GM23338 (cell line): ENCODE data around the gene FLOT2. TPM values are rescaled to one million over a fixed set of nuclear protein-coding genes. Genes with fewer than 3 reads are reported as not detected.
"Not testable (repeated sequence)": the region's sequence is repeated elsewhere in the genome, so short reads cannot be mapped to it uniquely, and the experiment has no call there.

Experiments used
- ATAC-seq: fragments of 200-7000 bp; cut with Tn5 transposase; 3 replicates; pipeline ENCODE4 v1.9.1; 2020
- DNase-seq: peaks from one replicate; pipeline ENCODE4 v3.0.0-alpha.2; 2015; ENCODE audit warnings: low spot score
- H2AFZ ChIP-seq: fragments of 200-600 bp; sonication (generic); 2 replicates; pipeline ENCODE4 v1.8.0; 2016; ENCODE audit warnings: antibody characterized with exemption, mild to moderate bottlenecking, moderate library complexity
- H3F3A ChIP-seq: fragments of 200-600 bp; sonication (generic); replicated peaks from 2 replicates; pipeline ENCODE4 v1.8.0; 2017; ENCODE audit warnings: antibody characterized with exemption, mixed run types, low read depth
- H3K27ac ChIP-seq: fragments of 200-600 bp; sonication (generic); 2 replicates; pipeline ENCODE4 v1.6.1; 2016; ENCODE audit warnings: low read depth
- H3K27me3 ChIP-seq: fragments of 200-600 bp; sonication (generic); 2 replicates; pipeline ENCODE4 v1.8.0; 2016; ENCODE audit warnings: mild to moderate bottlenecking, mixed run types, moderate library complexity; ENCODE audit not compliant: insufficient read depth
- H3K36me3 ChIP-seq: fragments of 200-600 bp; sonication (generic); 2 replicates; pipeline ENCODE4 v1.8.0; 2016; ENCODE audit warnings: mild to moderate bottlenecking; ENCODE audit not compliant: insufficient read depth
- H3K4me1 ChIP-seq: fragments of 200-600 bp; sonication (generic); 2 replicates; pipeline ENCODE4 v1.8.0; 2016; ENCODE audit warnings: mild to moderate bottlenecking, moderate library complexity; ENCODE audit not compliant: insufficient read depth
- H3K4me2 ChIP-seq: fragments of 200-600 bp; sonication (generic); 2 replicates; pipeline ENCODE4 v1.7.1; 2017; ENCODE audit warnings: mixed run types
- H3K4me3 ChIP-seq: fragments of 200-600 bp; sonication (generic); 2 replicates; pipeline ENCODE4 v1.6.1; 2016; ENCODE audit warnings: mixed run types
- H3K79me2 ChIP-seq: fragments of 200-600 bp; sonication (generic); replicated peaks from 2 replicates; pipeline ENCODE4 v1.8.0; 2017; ENCODE audit warnings: mild to moderate bottlenecking; ENCODE audit not compliant: insufficient read depth
- H3K9me2 ChIP-seq: fragments of 200-600 bp; sonication (generic); 2 replicates; pipeline ENCODE4 v1.8.0; 2017; ENCODE audit not compliant: insufficient read depth
- H4K20me1 ChIP-seq: fragments of 200-600 bp; sonication (generic); replicated peaks from 2 replicates; pipeline ENCODE4 v1.8.0; 2017; ENCODE audit warnings: mild to moderate bottlenecking; ENCODE audit not compliant: insufficient read depth
- H3K27ac Mint-ChIP-seq: 2 replicates; pipeline ENCODE4 v1.8.0; 2020; ENCODE audit warnings: inconsistent platforms, mild to moderate bottlenecking, moderate library complexity, mixed read lengths
- H3K27me3 Mint-ChIP-seq: 3 replicates; pipeline ENCODE4 v1.8.0; 2022; ENCODE audit warnings: low read depth, mild to moderate bottlenecking, moderate library complexity, mixed read lengths, inconsistent platforms; ENCODE audit not compliant: insufficient read depth, poor library complexity
- H3K36me3 Mint-ChIP-seq: 3 replicates; pipeline ENCODE4 v1.8.0; 2021; ENCODE audit warnings: low read depth, mild to moderate bottlenecking, inconsistent platforms, moderate library complexity, mixed read lengths
- H3K4me1 Mint-ChIP-seq: 3 replicates; pipeline ENCODE4 v1.8.0; 2020; ENCODE audit warnings: mild to moderate bottlenecking, inconsistent platforms, mixed read lengths
- H3K4me3 Mint-ChIP-seq: 3 replicates; pipeline ENCODE4 v1.8.0; 2021; ENCODE audit warnings: moderate library complexity, mild to moderate bottlenecking, inconsistent platforms, mixed read lengths
- H3K9me3 Mint-ChIP-seq: 3 replicates; pipeline ENCODE4 v1.8.0; 2020; ENCODE audit warnings: moderate library complexity, mild to moderate bottlenecking, inconsistent platforms, mixed read lengths
- CREB1 ChIP-seq: fragments of 250-450 bp; sonication (Bioruptor Pico); IDR thresholded peaks from 2 replicates; pipeline ENCODE4 v1.5.0; 2020; ENCODE audit warnings: low read depth, mild to moderate bottlenecking, moderate library complexity
- CTCF ChIP-seq, 2 experiments: fragments of 200-600 bp in 1 of 2; sonication (generic) in 1 of 2; conservative IDR thresholded peaks; 2 replicates each; pipeline versions ENCODE4 v1.5.1 to v1.6.1; 2016 to 2017; ENCODE audit warnings: antibody characterized with exemption in 2 of 2, low read depth in 2 of 2, mild to moderate bottlenecking in 2 of 2, moderate library complexity in 1 of 2
- EZH2 ChIP-seq: fragments of 200-600 bp; sonication (generic); IDR thresholded peaks from one replicate; pipeline ENCODE4 v1.8.0; 2017; ENCODE audit warnings: antibody characterized with exemption, mild to moderate bottlenecking, low read depth; ENCODE audit not compliant: unreplicated experiment
- NANOG ChIP-seq: IDR thresholded peaks from 2 replicates; pipeline ENCODE4 v1.6.1; 2016; ENCODE audit warnings: antibody characterized with exemption, borderline replicate concordance
- POLR2AphosphoS5 ChIP-seq: IDR thresholded peaks from 2 replicates; pipeline ENCODE4 v1.6.1; 2016; ENCODE audit warnings: antibody characterized with exemption, low read depth
- STAT1 ChIP-seq: IDR thresholded peaks from one replicate; pipeline ENCODE4 v1.6.1; 2016; ENCODE audit warnings: antibody characterized with exemption; ENCODE audit not compliant: unreplicated experiment
- polyA plus RNA-seq: library from polyadenylated mRNA; unstranded; fragments of >200 nt; fragmentation: Nextera tagmentation; extraction: Ambion mirVana; gene quantifications from 2 replicates; pipeline ENCODE4 v1.2.1, GENCODE V29; 2016
- total RNA-seq: library from RNA; depleted of rRNA; stranded (reverse); fragments of >200 nt; shearing (Covaris generic); gene quantifications from 2 replicates; pipeline ENCODE4 v1.2.3, GENCODE V29; 2014

FLOT2 gene
- total and polyA plus RNA-seq, 2 experiments from 2014 or later = 49.8 to 66.1 TPM

- not testable (repeated sequence) for H3K4me1 Mint-ChIP-seq, H3K27ac ChIP-seq, H3K4me3 Mint-ChIP-seq, H3K27ac Mint-ChIP-seq, H3K9me2 ChIP-seq, H2AFZ ChIP-seq, H3K79me2 ChIP-seq, H3K4me2 ChIP-seq, H3K36me3 ChIP-seq, H3K9me3 Mint-ChIP-seq, H3K36me3 Mint-ChIP-seq, H3K27me3 ChIP-seq, H3K4me3 ChIP-seq, H3K4me1 ChIP-seq, H4K20me1 ChIP-seq, H3K27me3 Mint-ChIP-seq, H3F3A ChIP-seq
- DNase-seq = peak; percentile 60
- peak; percentile 91 for ATAC-seq
- TF ChIP-seq CTCF (conservative IDR thresholded peaks at IDR 0.05; ENCODE audit: low read depth in 2 of 2) = peak; percentile 73 to 84
Measured at GRCh38 chr17:28848667-28849066, 48.9 kb downstream of the FLOT2 start.

GRCh38 chr17:28846699-28847098 is 50.8 kb downstream of the FLOT2 start:
- not testable (repeated sequence) for H3K4me3 Mint-ChIP-seq, H3K4me1 Mint-ChIP-seq, H3K9me3 Mint-ChIP-seq

GRCh38 chr17:28846231-28846630 is 51.3 kb downstream of the FLOT2 start:
- Histone ChIP-seq H4K20me1 (no peaks in the 10 kb centered on the region), H3K4me1 (peaks cover 10% of the 10 kb centered on the region; the same call in 1 of the 2 replicates), H2AFZ (no peak overlapping the region), H3K27ac (no peak overlapping the region), H3K4me2 (no peak overlapping the region), H3F3A (0 out of 2 replicates have a peak, but pooled peaks cover 7% of the 10 kb centered on the region), H3K4me3 (no peak overlapping the region), H3K36me3 (no peaks in the 10 kb centered on the region), H3K9me2 (no peaks in the 10 kb centered on the region), H3K27me3 (no peaks in the 10 kb centered on the region), H3K79me2 (peaks cover 12% of the 10 kb centered on the region)
- no peak for ATAC-seq
- no peak overlapping the region for H3K4me3 Mint-ChIP-seq
- H3K27me3 Mint-ChIP-seq = peaks cover 7% of the 10 kb centered on the region
- H3K36me3 Mint-ChIP-seq = no peaks in the 10 kb centered on the region; the same call in 1 of the 3 replicates
- no peak for DNase-seq
- H3K27ac Mint-ChIP-seq = no peak overlapping the region
- H3K9me3 Mint-ChIP-seq = no peaks in the 10 kb centered on the region; the same call in 2 of the 3 replicates
- TF ChIP-seq POLR2AphosphoS5 (no peak), EZH2 (no peak), CTCF (conservative IDR thresholded peaks at IDR 0.05; ENCODE audit: low read depth in 2 of 2) (no peak), CREB1 (CRISPR knock-in tag) (no peak), NANOG (no peak), STAT1 (no peak)
- H3K4me1 Mint-ChIP-seq = peaks cover 10% of the 10 kb centered on the region; the same call in 2 of the 3 replicates

More at GRCh38 chr17:28846699-28847098, 50.8 kb downstream of the FLOT2 start:
- H3K9me2 ChIP-seq, H3K4me1 ChIP-seq, H3K79me2 ChIP-seq, ATAC-seq, H3K27me3 ChIP-seq, H3K4me3 ChIP-seq, H3K27ac ChIP-seq, H3K27me3 Mint-ChIP-seq, H4K20me1 ChIP-seq, DNase-seq, H3K27ac Mint-ChIP-seq, H3K36me3 Mint-ChIP-seq, H2AFZ ChIP-seq, H3F3A ChIP-seq, H3K36me3 ChIP-seq, H3K4me2 ChIP-seq: not testable (repeated sequence)
